Lower lobe of right lung (tissue), 2 donors: ENCODE results near the gene GRIN2C. TPM values are rescaled to one million over a fixed set of nuclear protein-coding genes. Genes with fewer than 3 reads are reported as not detected.

Experiments used
- ATAC-seq, 2 donors: fragments of 200-7000 bp; cut with Tn5 transposase; one replicate each; pipeline ENCODE4 v1.9.1; 2020 to 2022; ENCODE audit warnings: mild to moderate bottlenecking in 2 of 2, moderate library complexity in 2 of 2
- DNase-seq: peaks from one replicate; pipeline ENCODE4 v3.0.0-alpha.2; 2020
- H3K27ac ChIP-seq: fragments of 200-600 bp; one replicate; pipeline ENCODE4 v1.8.0; 2022
- H3K27me3 ChIP-seq: fragments of 200-600 bp; one replicate; pipeline ENCODE4 v1.8.0; 2022; ENCODE audit warnings: low read depth
- H3K36me3 ChIP-seq: fragments of 200-600 bp; one replicate; pipeline ENCODE4 v1.8.0; 2022; ENCODE audit warnings: mild to moderate bottlenecking
- H3K4me1 ChIP-seq: fragments of 200-600 bp; one replicate; pipeline ENCODE4 v1.8.0; 2022
- H3K4me3 ChIP-seq: fragments of 200-600 bp; one replicate; pipeline ENCODE4 v1.8.0; 2022; ENCODE audit warnings: mild to moderate bottlenecking
- H3K9me3 ChIP-seq: fragments of 200-600 bp; one replicate; pipeline ENCODE4 v1.8.0; 2022
- intact Hi-C: fragments of 100-400 bp; cut with DNase I; formaldehyde crosslinking; loops from one replicate; pipeline ENCODE4 v1.11.0; 2022
- total RNA-seq: library from RNA; stranded (reverse); fragmentation: NEBNext Ultra II Directional; extraction: Animal tissue kit (Norgen Biotek cat#: 25700); gene quantifications from one replicate; pipeline ENCODE4 v1.2.1, GENCODE V29; 2021
- TF ChIP-seq, protein P1 (sequence below): fragments of 200-600 bp; IDR thresholded peaks from one replicate; pipeline ENCODE4 v1.8.0; 2022; ENCODE audit warnings: antibody characterized with exemption, mild to moderate bottlenecking
- donor health status: DM: no; HTN: yes; CAD: no; lungs with severe emphysema.

Gene GRIN2C
- total RNA-seq, 1 donor from 2014 or later: 0.83 TPM

- H3K4me1 ChIP-seq: peaks cover 16% of the 10 kb centered on the region
- DNase-seq: no peak
- ATAC-seq: no peak
- intact Hi-C loops: no loop called here
- no peaks in the 10 kb centered on the region for H3K9me3 ChIP-seq
- no peaks in the 10 kb centered on the region for H3K36me3 ChIP-seq
- no peak overlapping the region for H3K4me3 ChIP-seq
- no peak overlapping the region for H3K27ac ChIP-seq
- TF ChIP-seq, protein P1, sequence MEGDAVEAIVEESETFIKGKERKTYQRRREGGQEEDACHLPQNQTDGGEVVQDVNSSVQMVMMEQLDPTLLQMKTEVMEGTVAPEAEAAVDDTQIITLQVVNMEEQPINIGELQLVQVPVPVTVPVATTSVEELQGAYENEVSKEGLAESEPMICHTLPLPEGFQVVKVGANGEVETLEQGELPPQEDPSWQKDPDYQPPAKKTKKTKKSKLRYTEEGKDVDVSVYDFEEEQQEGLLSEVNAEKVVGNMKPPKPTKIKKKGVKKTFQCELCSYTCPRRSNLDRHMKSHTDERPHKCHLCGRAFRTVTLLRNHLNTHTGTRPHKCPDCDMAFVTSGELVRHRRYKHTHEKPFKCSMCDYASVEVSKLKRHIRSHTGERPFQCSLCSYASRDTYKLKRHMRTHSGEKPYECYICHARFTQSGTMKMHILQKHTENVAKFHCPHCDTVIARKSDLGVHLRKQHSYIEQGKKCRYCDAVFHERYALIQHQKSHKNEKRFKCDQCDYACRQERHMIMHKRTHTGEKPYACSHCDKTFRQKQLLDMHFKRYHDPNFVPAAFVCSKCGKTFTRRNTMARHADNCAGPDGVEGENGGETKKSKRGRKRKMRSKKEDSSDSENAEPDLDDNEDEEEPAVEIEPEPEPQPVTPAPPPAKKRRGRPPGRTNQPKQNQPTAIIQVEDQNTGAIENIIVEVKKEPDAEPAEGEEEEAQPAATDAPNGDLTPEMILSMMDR: no peak
- peaks cover 87% of the 10 kb centered on the region for H3K27me3 ChIP-seq
Observed at GRCh38 chr17:74855323-74855722, 4.4 kb downstream of the GRIN2C start.

- Histone ChIP-seq H3K4me3 (no peak overlapping the region), H3K36me3 (no peaks in the 10 kb centered on the region), H3K27me3 (peaks cover 87% of the 10 kb centered on the region), H3K27ac (no peak overlapping the region), H3K9me3 (no peaks in the 10 kb centered on the region), H3K4me1 (peaks cover 11% of the 10 kb centered on the region)
- DNase-seq (no peak), ATAC-seq (no peak)
- TF ChIP-seq, protein P1: no peak
- intact Hi-C loops: no loop called here
Observed at GRCh38 chr17:74854792-74855191, 4.9 kb downstream of the GRIN2C start.

DNA sequence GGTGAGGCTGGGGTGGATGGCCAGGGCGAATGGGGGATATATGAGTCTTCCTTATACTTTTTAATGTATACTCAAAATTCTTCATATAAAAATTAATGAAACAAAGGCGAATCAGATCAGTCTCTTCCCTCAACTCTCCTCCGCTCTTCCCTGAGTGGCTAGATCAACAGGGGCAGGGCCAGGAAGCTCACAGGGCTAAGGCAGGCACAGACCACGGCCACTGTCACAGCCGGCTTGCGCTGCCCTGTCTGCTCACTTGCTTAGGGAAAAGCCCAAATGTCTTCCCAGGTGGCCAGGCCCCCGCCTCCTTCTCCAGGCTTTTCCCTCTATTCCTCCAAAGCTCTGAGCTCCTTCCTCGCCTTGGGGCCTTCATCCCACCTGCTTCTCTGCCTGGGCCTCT is 6.0 kb downstream of the GRIN2C start:
- TF ChIP-seq, protein P1: no peak
- no peaks in the 10 kb centered on the region for H3K36me3 ChIP-seq
- peaks cover 11% of the 10 kb centered on the region for H3K4me1 ChIP-seq
- H3K27ac ChIP-seq: no peak overlapping the region
- ATAC-seq (no peak), DNase-seq (no peak)
- H3K9me3 ChIP-seq: no peaks in the 10 kb centered on the region
- intact Hi-C loops: no loop called here
- H3K27me3 ChIP-seq: peaks cover 76% of the 10 kb centered on the region
- no peak overlapping the region for H3K4me3 ChIP-seq

DNA sequence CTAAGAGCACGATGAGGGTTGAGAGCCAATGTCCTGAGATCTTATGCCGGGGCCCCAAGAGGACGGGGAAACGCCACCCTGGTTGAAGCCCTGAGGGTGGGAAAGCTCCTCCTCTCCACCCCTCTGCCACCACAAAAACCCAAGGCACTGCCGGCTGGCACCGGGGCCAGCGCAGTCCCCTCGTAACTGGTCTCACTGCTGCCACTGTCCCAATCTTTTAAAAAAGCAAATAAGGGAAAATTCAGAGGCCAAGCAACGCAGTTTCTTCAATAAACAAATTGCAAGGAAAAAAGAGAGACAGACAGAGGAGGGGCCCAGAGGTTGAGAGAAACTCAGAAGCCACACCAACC is 6.7 kb downstream of the GRIN2C start:
- ATAC-seq (no peak), DNase-seq (no peak)
- TF ChIP-seq, protein P1: no peak
- H3K27me3 ChIP-seq: peaks cover 73% of the 10 kb centered on the region
- H3K36me3 ChIP-seq: no peaks in the 10 kb centered on the region
- intact Hi-C loops: no loop called here
- H3K27ac ChIP-seq: no peak overlapping the region
- peaks cover 11% of the 10 kb centered on the region for H3K4me1 ChIP-seq
- H3K4me3 ChIP-seq: no peak overlapping the region
- H3K9me3 ChIP-seq: no peaks in the 10 kb centered on the region

- TF ChIP-seq, protein P1: no peak
- intact Hi-C loops: no loop called here
- Histone ChIP-seq H3K27me3 (peaks cover 68% of the 10 kb centered on the region), H3K4me3 (peak overlapping the region; percentile 25), H3K36me3 (no peaks in the 10 kb centered on the region), H3K9me3 (no peaks in the 10 kb centered on the region), H3K27ac (no peak overlapping the region), H3K4me1 (peaks cover 11% of the 10 kb centered on the region)
- ATAC-seq (peak; percentile 82 to 88), DNase-seq (peak; percentile 62)
Observed at GRCh38 chr17:74852237-74853047, 7.2 kb downstream of the GRIN2C start.
